CD4-positive, alpha-beta T cell treated with Interleukin-4 for 1 hour (primary cell): Measurements from ENCODE around the gene NUDT17.
A peak's percentile ranks its signal among the peaks of the same experiment; 100 is the strongest.

ENCODE experiments used
- DNase-seq, 2 donors: peaks; one replicate each; pipeline ENCODE4 v3.0.0-alpha.2; 2020 to 2022

Gene NUDT17

DNA sequence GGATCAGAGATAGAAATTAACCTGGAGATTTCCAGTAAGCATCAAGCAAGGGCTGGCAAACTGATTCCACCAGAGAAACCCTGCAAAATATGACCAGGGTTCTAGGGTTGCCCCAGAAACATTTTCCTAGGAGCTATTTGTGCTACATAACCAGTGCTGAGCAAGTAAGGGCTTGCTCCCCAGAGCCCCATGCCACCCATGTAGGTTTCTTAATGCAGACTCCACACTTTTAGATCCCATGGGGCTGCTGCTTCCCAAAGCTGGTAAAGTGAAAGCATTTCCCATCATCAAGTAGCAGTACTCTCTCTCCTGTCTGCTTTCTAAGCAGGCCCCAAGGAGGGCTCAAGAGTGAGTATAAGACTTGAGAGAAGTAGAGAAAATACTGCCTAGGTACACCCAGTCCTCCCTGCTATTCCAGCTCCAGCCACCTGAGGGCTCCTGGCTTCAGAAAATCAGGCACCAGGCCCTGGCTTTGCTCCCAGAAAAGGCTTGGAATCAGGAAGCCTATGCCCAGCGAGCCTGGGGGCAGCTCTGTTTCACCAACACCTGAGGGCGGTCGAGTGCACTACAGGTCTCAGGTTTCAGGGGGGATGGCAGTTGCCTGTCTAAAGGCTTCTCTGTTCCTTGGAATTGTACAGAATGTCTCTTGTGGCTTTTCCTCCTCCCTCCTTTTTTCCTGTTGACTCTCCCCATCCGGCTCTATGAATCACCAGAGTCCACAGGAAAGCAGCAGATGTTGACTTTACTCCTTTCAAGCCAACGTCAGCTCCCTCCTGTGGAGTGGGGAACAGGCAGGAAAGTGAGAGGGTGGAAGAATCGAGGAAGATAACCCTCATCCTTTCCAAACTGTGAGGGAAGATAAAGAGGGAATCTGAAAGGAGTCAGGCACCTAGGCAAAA, 46.4 kb downstream of the NUDT17 start:
- DNase-seq: peak; percentile 47 to 57

DNA sequence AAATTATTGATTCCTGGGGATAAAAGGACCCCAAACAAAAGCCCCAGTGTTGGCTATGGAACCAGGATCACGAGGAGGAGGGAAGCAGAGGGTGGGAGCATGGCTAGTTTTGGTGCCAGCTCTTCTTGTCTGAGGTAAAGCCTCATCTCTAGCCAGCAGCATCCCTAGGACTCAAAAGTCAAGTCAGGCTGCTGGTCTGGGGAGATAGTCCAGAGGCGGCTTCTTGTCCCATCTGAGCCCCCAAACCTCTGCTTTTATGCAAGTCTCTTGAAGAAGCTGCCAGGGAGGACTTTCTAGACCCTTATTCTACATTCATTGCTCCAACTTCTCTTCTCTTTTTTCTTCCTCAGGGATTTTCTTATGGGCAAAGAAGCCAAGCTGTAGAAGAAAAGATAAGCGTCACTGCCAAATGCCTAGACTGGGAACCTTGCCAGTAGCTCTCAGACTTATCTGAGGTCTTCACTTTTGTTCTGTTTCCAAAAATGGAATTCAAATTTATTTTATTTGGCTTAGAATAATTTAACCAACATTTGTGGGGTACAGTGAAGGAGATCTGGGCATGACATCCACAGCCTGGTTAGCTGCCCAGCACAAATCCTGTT, 47.2 kb downstream of the NUDT17 start:
- DNase-seq: no peak

DNA sequence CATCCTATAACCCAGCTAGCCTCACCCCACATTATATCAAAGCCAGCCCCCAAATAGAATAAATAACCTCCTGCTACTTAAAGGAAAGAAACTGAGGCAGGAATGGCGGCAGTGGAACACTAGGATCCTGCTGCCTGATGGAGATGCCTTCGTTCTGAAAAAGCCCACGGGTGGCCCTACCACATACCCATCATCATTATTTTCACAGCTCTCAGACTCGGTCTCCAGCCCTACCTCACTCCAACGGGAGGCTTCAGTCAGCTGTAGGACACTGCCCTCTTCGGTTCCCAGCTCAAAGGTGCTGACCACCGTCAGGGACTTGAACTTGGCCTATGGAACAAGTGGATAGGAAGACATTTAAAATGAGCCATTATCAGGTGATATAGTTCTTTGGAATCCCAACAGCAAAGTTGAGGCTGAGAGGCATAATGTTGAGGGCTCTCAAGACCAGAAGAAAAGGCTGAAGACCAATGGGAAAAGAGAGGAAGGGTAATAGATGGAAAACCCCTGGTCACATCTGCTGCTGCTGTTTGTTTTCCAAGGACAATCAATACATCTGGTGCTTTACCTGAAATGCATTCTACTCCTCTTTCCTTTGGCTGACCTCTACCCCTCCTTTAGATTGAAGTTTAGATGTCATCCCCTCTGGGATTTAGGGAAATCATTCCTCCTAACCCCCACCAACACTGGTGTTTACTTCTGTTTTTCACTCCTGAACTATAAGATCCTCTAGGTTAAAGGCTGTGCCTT, 48.1 kb downstream of the NUDT17 start:
- no peak for DNase-seq

DNA sequence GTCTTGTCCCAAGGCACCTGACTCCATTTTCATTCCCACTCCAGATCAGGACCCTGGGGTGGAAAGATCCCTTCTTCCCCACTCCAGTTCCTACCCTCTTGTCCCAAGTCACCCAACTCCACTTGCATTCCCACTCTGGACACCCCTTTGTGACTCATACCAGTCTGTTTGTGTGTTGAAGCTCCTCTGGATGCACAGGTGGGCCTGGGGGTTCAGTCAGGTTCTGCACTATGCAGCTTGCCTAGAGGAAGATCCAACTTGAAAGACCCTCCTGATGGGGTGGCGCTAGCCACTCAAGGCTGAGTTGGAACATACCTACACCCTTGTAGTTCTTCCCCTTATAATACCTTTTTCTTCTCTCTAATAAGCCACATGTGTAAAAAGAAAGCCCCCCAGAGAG, 50.0 kb downstream of the NUDT17 start:
- DNase-seq: no peak

DNA sequence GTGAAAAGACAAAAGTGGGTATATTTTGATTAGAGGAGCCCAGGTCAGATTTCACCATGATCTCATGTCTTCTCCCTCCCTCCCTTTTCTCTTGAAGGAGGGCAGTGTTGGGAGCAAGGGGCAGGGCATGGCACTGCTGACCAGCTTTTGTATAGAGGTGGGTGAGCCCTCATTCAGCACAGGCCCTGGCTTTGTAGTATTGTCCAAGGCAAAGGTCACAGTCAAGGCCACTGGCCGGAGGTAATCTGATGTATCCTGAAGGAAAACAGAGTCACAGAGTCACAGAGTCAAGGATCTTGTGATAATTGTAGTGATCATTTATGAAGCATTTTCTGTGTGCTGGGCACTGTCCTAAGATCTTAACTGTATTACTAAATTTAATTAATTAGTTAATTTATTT, 52.5 kb downstream of the NUDT17 start:
- no peak for DNase-seq
